Measurements from ENCODE around the gene BOD1L1.

Gene BOD1L1

DNA sequence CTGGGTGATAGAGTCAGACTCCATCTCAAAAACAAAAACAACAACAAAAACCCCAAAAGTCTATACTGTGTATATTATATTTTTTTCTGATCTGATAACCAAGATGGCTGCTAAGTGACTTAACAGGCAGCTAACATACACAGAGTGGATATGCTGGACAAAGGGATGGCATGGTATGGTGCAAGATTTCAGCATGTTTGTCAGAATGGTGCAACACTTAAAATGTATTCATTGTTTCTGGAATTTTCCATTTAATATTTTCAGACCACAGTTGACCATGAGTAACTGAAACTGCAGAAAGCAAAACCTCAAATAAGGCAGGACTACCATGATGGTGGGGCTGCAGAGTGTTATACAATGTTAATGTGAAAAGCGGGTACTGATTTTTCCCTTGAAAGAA, 6.1 kb upstream of the BOD1L1 start:
- ChIA-PET POLR2A (no interaction called here), CTCF (interaction anchor here (1.0 kb wide), 1 partner anchor 21 kb away, joined by 3 read pairs; no protein-coding TSS in a partner anchor)
- H3K4me3 ChIP-seq (ENCODE audit: low read depth, low read length) = no peak overlapping the region
- TF ChIP-seq HOXC10 (CRISPR knock-in tag; IDR thresholded peaks at IDR 0.05) = no peak
- TF ChIP-seq ZBTB1 (tag by site-specific recombination; IDR thresholded peaks at IDR 0.05) = no peak
- H3K9me3 ChIP-seq (ENCODE audit: control insufficient read depth, insufficient read depth, low read depth, low read length) = no peaks in the 10 kb centered on the region
- no peak overlapping the region for H3K27ac ChIP-seq (ENCODE audit: extremely low read depth, low read depth, low read length)
- no peaks in the 10 kb centered on the region for H3K36me3 ChIP-seq (ENCODE audit: control insufficient read depth in 2 of 2, insufficient read depth in 1 of 2, low read length in 2 of 2)
- no peaks in the 10 kb centered on the region for H3K4me1 ChIP-seq (ENCODE audit: control insufficient read depth, insufficient read depth, low read length)

DNA sequence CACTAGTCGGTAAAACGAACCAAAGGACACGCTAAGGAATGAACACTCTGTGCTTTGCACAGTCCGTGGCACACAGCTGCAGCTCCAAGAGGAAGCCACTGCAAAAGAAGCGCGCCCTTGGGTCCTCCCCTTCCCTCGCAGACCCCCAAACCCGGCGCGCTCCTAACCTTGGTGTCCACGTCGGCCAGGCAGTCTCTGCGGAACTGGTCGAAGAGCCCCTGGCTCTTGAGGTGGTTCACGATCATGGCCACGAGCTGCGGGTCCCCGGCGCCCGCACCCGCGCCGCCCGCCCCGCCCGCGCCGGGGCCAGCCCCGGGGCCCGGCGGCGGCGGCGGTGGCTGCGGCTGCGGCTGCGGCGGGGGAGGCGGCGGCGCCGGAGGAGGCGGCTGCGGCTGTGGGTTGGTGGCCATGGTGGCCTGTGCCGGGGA, 333 bp downstream of the BOD1L1 start:
- Histone ChIP-seq H3K27ac (ENCODE audit: extremely low read depth, low read depth, low read length) (no peak overlapping the region; the same call in 1 of the 2 replicates), H3K4me3 (ENCODE audit: low read depth, low read length) (peak overlapping the region; percentile 88), H3K36me3 (ENCODE audit: control insufficient read depth in 2 of 2, insufficient read depth in 1 of 2, low read length in 2 of 2) (no peaks in the 10 kb centered on the region), H3K4me1 (ENCODE audit: control insufficient read depth, insufficient read depth, low read length) (no peaks in the 10 kb centered on the region), H3K9me3 (ENCODE audit: control insufficient read depth, insufficient read depth, low read depth, low read length) (no peaks in the 10 kb centered on the region)
- CTCF ChIA-PET = no interaction called here
- TF ChIP-seq, protein P1, sequence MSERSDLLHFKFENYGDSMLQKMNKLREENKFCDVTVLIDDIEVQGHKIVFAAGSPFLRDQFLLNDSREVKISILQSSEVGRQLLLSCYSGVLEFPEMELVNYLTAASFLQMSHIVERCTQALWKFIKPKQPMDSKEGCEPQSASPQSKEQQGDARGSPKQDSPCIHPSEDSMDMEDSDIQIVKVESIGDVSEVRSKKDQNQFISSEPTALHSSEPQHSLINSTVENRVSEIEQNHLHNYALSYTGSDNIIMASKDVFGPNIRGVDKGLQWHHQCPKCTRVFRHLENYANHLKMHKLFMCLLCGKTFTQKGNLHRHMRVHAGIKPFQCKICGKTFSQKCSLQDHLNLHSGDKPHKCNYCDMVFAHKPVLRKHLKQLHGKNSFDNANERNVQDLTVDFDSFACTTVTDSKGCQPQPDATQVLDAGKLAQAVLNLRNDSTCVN (tag by site-specific recombination; optimal IDR thresholded peaks at IDR 0.05) = peak; percentile 36
- no peak for TF ChIP-seq SCRT2 (tag by site-specific recombination; IDR thresholded peaks at IDR 0.05)
- POLR2A ChIA-PET = interaction anchor here (0.6 to 1.4 kb wide), 2 partner anchors 13 kb away, joined by 3 to 14 read pairs; no protein-coding TSS in a partner anchor

DNA sequence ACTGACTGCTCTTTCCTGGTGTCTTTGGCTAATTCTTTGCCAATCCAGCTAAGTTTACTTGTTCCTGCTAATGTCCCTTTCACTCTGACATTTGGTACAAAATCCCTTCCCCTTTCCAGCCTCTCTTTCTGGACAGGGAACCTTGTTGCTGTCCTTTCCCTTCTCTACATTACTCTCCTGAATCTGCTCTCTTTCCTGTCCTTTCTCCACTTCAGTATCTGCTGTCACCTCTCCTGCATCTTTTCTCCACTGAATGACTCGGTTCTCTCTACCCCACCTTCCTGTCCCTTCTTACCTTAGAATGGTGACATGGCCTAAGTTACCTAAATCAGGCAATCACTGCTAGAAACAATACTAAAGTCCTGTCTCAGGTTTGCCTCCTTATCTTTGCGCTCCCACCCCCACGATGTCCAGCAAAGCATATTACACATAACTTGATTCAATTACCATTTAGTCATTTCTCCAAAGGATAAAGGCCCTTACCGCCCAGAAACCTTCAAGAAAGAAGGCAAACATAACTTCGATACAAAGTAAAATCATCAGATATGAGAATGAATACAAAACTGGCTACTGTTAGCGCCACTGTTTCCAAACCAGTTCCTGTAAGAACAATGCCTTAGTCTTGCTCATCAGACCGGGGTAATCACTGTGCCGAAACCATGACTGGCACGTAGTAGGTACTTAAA, 890 bp downstream of the BOD1L1 start:
- no peak overlapping the region; the same call in 1 of the 2 replicates for H3K27ac ChIP-seq (ENCODE audit: extremely low read depth, low read depth, low read length)
- ChIA-PET CTCF (no interaction called here), POLR2A (interaction anchor here (0.6 kb wide), 1 partner anchor 13 kb away, joined by 3 read pairs; no protein-coding TSS in a partner anchor)

DNA sequence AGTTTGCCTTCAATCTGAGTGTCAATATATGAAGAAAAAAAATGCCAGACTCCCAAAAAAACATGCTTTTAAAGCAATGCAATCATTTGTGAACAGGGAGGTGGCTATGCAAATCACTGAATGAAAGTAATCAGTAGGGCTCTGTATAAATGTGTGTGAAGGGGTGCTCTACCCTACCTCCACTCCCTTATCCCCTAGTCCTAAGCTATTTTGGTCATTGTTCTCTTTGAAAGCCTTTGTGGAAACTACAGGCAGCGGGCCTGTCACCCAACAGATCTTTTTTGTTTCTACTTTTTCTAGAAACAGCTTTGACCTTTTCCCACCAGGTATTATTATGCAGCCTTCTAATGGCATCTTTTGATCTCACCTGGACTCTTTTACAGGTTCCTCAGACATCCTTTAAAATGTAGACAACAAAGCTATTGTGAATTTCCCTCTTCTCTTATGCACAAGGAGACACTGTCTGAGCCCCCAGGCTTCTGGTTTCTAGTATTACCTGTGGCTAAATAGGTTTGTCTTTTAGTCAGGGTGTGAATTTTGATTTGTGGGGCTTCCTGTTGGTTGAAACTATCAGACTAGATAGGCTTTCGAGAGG, 9.2 kb downstream of the BOD1L1 start:
- ChIA-PET CTCF (interaction anchor here (1.1 kb wide), 1 partner anchor 36 kb away, joined by 4 read pairs; no protein-coding TSS in a partner anchor), POLR2A (no interaction called here)
- no peaks in the 10 kb centered on the region for H3K9me3 ChIP-seq (ENCODE audit: control insufficient read depth, insufficient read depth, low read depth, low read length)
- no peaks in the 10 kb centered on the region for H3K4me1 ChIP-seq (ENCODE audit: control insufficient read depth, insufficient read depth, low read length)
- H3K4me3 ChIP-seq (ENCODE audit: low read depth, low read length) = no peak overlapping the region
- H3K27ac ChIP-seq (ENCODE audit: extremely low read depth, low read depth, low read length) = no peak overlapping the region
- H3K36me3 ChIP-seq (ENCODE audit: control insufficient read depth in 2 of 2, insufficient read depth in 1 of 2, low read length in 2 of 2) = peaks cover 11 to 55% of the 10 kb centered on the region in 2 experiments
- TF ChIP-seq, protein P2, sequence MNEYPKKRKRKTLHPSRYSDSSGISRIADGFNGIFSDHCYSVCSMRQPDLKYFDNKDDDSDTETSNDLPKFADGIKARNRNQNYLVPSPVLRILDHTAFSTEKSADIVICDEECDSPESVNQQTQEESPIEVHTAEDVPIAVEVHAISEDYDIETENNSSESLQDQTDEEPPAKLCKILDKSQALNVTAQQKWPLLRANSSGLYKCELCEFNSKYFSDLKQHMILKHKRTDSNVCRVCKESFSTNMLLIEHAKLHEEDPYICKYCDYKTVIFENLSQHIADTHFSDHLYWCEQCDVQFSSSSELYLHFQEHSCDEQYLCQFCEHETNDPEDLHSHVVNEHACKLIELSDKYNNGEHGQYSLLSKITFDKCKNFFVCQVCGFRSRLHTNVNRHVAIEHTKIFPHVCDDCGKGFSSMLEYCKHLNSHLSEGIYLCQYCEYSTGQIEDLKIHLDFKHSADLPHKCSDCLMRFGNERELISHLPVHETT (tag by site-specific recombination; IDR thresholded peaks at IDR 0.05) = no peak
- TF ChIP-seq ZNF2 (tag by site-specific recombination; IDR thresholded peaks at IDR 0.05) = no peak

More for the DNA sequence above, 890 bp downstream of the BOD1L1 start:
- no peaks in the 10 kb centered on the region for H3K36me3 ChIP-seq (ENCODE audit: control insufficient read depth in 2 of 2, insufficient read depth in 1 of 2, low read length in 2 of 2)
- TF ChIP-seq RBAK (tag by site-specific recombination; IDR thresholded peaks at IDR 0.05) = no peak
- TF ChIP-seq ZNF600 (tag by site-specific recombination; IDR thresholded peaks at IDR 0.05) = no peak
- TF ChIP-seq ZBTB17 (tag by site-specific recombination; IDR thresholded peaks at IDR 0.05) = peak; percentile 83
- TF ChIP-seq PRDM1 (tag by site-specific recombination; IDR thresholded peaks at IDR 0.05) = peak; percentile 98
- TF ChIP-seq ZNF560 (tag by site-specific recombination; IDR thresholded peaks at IDR 0.05; ENCODE audit: borderline replicate concordance) = no peak
- peak overlapping the region; percentile 88 for H3K4me3 ChIP-seq (ENCODE audit: low read depth, low read length)
- H3K4me1 ChIP-seq (ENCODE audit: control insufficient read depth, insufficient read depth, low read length) = no peaks in the 10 kb centered on the region
- H3K9me3 ChIP-seq (ENCODE audit: control insufficient read depth, insufficient read depth, low read depth, low read length) = no peaks in the 10 kb centered on the region
